ENCODE results near the gene WDFY2.

WDFY2 gene

GRCh38 chr13:51626749-51627148 is 42.5 kb downstream of the WDFY2 start:
- no peak overlapping the region for H3K27ac ChIP-seq (ENCODE audit: low read length)
- H2AFZ ChIP-seq (ENCODE audit: low read depth, low read length) = no peak overlapping the region
- no peak overlapping the region for H3K4me2 ChIP-seq (ENCODE audit: insufficient read depth, low read length)
- no peaks in the 10 kb centered on the region for H3K36me3 ChIP-seq (ENCODE audit: insufficient read depth, low read length)
- peaks cover 10% of the 10 kb centered on the region; the same call in 1 of the 2 replicates for H3K79me2 ChIP-seq (ENCODE audit: insufficient read depth, low read length)
- peaks cover 24% of the 10 kb centered on the region for H3K4me1 ChIP-seq (ENCODE audit: insufficient read depth, low read length)
- no peak for DNase-seq
- H3K9me3 ChIP-seq (ENCODE audit: insufficient read depth, low read length, severe bottlenecking) = no peaks in the 10 kb centered on the region
- H3K27me3 ChIP-seq (ENCODE audit: insufficient read depth, low read length, poor library complexity) = no peaks in the 10 kb centered on the region
- peaks cover 15% of the 10 kb centered on the region for H4K20me1 ChIP-seq (ENCODE audit: insufficient read depth, low read length)
- ATAC-seq (ENCODE audit: insufficient read depth, low read depth) = no peak
- H3K9ac ChIP-seq (ENCODE audit: low read depth, low read length) = no peak overlapping the region
- TF ChIP-seq EZH2 (IDR thresholded peaks at IDR 0.05; ENCODE audit: borderline replicate concordance, low read depth, low read length, severe bottlenecking) (no peak), CTCF (IDR thresholded peaks at IDR 0.05; ENCODE audit: borderline replicate concordance, extremely low read depth, low read length, poor library complexity, severe bottlenecking) (no peak)
- no peak overlapping the region for H3K4me3 ChIP-seq (ENCODE audit: low read depth in 1 of 2, low read length in 2 of 2)

GRCh38 chr13:51628059-51628852 is 44.0 kb downstream of the WDFY2 start:
- Histone ChIP-seq H3K9me3 (ENCODE audit: insufficient read depth, low read length, severe bottlenecking) (no peaks in the 10 kb centered on the region), H3K9ac (ENCODE audit: low read depth, low read length) (no peak overlapping the region), H3K27me3 (ENCODE audit: insufficient read depth, low read length, poor library complexity) (no peaks in the 10 kb centered on the region), H3K4me2 (ENCODE audit: insufficient read depth, low read length) (no peak overlapping the region), H3K27ac (ENCODE audit: low read length) (no peak overlapping the region), H4K20me1 (ENCODE audit: insufficient read depth, low read length) (peaks cover 19% of the 10 kb centered on the region), H3K4me3 (ENCODE audit: low read depth in 1 of 2, low read length in 2 of 2) (no peak overlapping the region), H3K36me3 (ENCODE audit: insufficient read depth, low read length) (no peaks in the 10 kb centered on the region), H2AFZ (ENCODE audit: low read depth, low read length) (no peak overlapping the region), H3K4me1 (ENCODE audit: insufficient read depth, low read length) (peaks cover 13% of the 10 kb centered on the region), H3K79me2 (ENCODE audit: insufficient read depth, low read length) (peaks cover 15% of the 10 kb centered on the region; the same call in 1 of the 2 replicates)
- ATAC-seq (ENCODE audit: insufficient read depth, low read depth) = no peak
- no peak for DNase-seq
- TF ChIP-seq CTCF (IDR thresholded peaks at IDR 0.05; ENCODE audit: borderline replicate concordance, extremely low read depth, low read length, poor library complexity, severe bottlenecking) = no peak
- no peak for TF ChIP-seq EZH2 (IDR thresholded peaks at IDR 0.05; ENCODE audit: borderline replicate concordance, low read depth, low read length, severe bottlenecking)

- Histone ChIP-seq H3K27ac (ENCODE audit: low read length) (no peak overlapping the region), H3K79me2 (ENCODE audit: insufficient read depth, low read length) (peaks cover 19% of the 10 kb centered on the region; the same call in 1 of the 2 replicates), H3K9ac (ENCODE audit: low read depth, low read length) (no peak overlapping the region), H3K9me3 (ENCODE audit: insufficient read depth, low read length, severe bottlenecking) (no peaks in the 10 kb centered on the region), H2AFZ (ENCODE audit: low read depth, low read length) (no peak overlapping the region), H3K4me2 (ENCODE audit: insufficient read depth, low read length) (no peak overlapping the region), H3K27me3 (ENCODE audit: insufficient read depth, low read length, poor library complexity) (no peaks in the 10 kb centered on the region), H3K36me3 (ENCODE audit: insufficient read depth, low read length) (no peaks in the 10 kb centered on the region), H3K4me3 (ENCODE audit: low read depth in 1 of 2, low read length in 2 of 2) (no peak overlapping the region), H4K20me1 (ENCODE audit: insufficient read depth, low read length) (peaks cover 20% of the 10 kb centered on the region), H3K4me1 (ENCODE audit: insufficient read depth, low read length) (no peaks in the 10 kb centered on the region)
- no peak for ATAC-seq (ENCODE audit: insufficient read depth, low read depth)
- TF ChIP-seq CTCF (IDR thresholded peaks at IDR 0.05; ENCODE audit: borderline replicate concordance, extremely low read depth, low read length, poor library complexity, severe bottlenecking) (no peak), EZH2 (IDR thresholded peaks at IDR 0.05; ENCODE audit: borderline replicate concordance, low read depth, low read length, severe bottlenecking) (no peak)
- no peak for DNase-seq
Measured at GRCh38 chr13:51629491-51630287, 45.4 kb downstream of the WDFY2 start.
